HT-29 (cell line): ENCODE data around the gene LGALS7B. TPM values are rescaled to one million over a fixed set of nuclear protein-coding genes. Genes with fewer than 3 reads are reported as not detected.
A peak's percentile ranks its signal among the peaks of the same experiment; 100 is the strongest.
"Not testable (repeated sequence)": the region's sequence is repeated elsewhere in the genome, so short reads cannot be mapped to it uniquely, and the experiment has no call there.

Source experiments
- DNase-seq: peaks from one replicate; pipeline ENCODE4 v3.0.0-alpha.2; 2015; ENCODE audit warnings: low spot score
- total RNA-seq: library from RNA; depleted of rRNA; stranded (reverse); fragments of >200 nt; shearing (Covaris generic); gene quantifications from 2 replicates; pipeline ENCODE4 v1.2.3, GENCODE V29; 2014

Gene LGALS7B
- total RNA-seq, 1 experiment from 2014 or later, result not detected

- DNase-seq, result peak; percentile 74
Measured at GRCh38 chr19:38819231-38819920, 30.4 kb downstream of the LGALS7B start.

DNA sequence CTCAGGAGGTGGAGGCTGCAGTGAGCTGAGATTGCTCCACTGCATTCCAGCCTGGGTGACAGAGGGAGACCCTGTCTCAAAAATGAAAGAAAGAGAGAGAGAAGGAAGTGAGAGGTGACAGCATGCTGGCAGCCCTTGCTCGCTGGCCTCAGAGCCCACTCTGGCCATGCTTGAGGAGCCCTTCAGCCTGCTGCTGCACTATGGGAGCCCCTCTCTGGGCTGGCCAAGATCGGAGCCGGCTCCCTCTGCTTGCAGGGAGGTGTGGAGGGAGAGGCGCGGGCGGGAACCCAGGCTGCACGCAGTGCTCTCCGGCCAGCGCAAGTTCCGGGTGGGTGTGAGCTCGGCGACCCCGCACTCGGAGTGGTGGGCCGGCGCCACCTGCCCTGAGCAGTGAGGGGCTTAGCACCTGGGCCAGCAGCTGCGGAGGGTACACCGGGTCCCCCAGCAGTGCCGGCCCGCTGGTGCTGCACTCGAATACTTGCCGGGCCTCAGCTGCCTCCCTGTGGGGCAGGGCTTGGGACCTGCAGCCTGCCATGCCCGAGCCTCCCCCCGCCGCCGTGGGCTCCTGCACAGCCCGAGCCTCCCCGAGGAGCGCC is 32.3 kb downstream of the LGALS7B start:
- not testable (repeated sequence) for DNase-seq

DNA sequence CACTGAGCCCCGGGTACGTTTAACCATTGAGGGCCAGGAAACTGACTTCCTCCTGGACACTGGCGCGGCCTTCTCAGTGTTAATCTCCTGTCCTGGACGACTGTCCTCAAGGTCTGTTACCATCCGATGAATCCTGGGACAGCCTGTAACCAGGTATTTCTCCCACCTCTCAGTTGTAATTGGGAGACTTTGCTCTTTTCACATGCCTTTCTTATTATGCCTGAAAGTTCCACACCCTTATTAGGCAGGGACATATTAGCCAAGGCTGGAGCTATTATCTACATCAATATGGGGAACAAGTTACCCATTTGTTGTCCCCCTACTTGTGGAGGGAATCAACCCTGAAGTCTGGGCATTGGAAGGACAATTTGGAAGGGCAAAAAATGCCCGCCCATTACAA is 36.9 kb downstream of the LGALS7B start:
- not testable (repeated sequence) for DNase-seq

DNA sequence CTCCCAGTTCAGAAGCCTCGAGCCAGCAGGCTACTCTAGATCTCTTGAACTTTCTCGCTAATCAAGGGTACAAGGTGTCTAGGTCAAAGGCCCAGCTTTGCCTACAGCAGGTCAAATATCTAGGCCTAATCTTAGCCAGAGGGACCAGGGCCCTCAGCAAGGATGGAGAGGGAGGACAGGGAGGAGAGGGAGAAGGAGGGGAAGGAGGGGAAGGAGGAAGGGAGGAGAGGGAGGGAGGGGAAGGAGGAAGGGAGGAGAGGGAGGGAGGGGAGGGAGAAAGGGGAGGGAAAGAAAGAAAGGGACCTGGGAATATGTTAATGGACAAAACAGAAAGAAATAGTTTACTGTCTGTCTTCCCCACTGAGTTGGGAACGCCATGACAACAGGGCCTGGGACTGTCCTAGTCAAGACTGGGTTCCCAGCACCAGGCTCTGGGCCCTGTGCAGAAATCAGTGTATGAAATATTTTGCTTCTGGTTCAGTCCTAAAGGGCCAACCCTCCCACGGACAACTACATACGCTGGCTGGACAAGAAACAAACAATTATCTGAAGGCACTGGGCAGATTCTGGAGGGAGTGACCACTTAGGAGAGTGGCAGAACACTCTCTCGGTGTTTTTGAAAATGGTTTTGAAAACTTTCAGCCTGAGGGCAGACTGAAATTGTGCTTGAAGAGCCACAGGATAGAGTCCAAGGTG is 38.0 kb downstream of the LGALS7B start:
- DNase-seq, result no peak

GRCh38 chr19:38829203-38829602 is 40.2 kb downstream of the LGALS7B start:
- DNase-seq, result not testable (repeated sequence)

DNA sequence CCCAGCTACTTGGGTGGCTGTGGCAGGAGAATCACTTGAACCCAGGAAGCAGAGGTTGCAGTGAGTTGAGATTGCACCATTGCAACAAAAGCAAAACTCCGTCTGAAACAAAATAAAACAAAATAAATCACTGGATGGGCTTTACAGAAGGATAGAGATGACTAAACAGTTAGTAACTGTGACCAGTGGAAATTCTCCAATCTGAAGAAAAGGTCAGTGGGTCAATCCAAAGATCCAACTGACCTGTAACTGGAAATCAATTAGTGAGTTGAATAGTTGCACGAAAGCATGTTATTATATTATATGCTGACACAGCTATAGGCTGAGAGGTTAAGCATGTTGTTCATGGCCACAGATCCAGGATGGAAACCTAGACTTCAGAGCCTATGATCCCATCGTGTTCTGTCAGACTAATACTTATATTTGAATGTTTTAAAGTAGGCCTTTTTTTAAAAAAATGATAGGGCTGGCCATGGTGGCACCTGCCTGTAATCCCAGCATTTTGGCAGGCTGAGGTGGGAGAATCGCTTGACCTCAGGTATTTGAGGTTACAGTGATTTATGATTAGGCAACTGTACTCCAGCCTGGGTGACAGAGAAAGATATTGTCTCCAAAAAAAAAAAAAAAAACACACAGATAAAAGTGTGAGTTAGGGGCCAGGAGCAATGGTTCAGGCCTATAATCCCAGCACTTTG is 41.2 kb downstream of the LGALS7B start:
- no peak for DNase-seq

DNA sequence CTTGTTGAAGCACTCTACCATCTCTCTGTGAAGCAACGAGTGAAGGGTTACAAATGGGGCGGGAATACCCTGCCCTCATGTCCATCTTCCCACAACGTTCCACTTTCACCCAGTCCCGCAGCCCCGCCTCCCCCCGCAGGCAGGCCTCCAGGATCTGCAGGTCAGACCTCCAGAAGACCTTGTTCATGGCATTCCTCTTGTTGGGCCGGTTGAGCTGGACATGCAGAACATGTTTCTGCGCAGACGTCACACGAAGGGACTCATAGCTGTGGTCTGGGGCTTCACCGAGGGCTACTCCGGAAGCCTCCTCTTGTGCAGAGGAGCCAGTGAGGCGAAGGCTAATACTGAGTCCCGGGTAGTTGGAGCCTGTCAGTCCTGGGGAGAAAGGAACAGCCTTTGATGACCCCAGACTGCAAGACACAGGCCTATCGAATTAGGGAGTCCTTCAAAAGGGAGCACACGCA is 42.2 kb downstream of the LGALS7B start:
- peak; percentile 96 for DNase-seq

DNA sequence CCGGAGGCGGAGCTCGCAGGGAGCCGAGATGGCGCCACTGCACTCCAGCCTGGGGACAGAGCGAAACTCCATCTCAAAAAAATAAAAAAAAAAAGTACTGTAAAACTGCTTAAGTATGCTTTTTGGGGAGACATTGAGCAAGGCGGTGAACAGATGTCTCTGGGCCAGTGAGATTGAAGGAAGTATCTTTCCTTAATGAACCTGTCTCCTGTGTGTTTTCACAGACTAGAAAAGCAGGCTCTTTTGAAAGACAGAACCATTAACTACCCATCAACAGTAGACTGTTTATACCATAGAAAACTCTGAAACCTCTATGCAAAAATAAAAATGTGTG is 44.1 kb downstream of the LGALS7B start:
- DNase-seq, result no peak

- no peak for DNase-seq
Measured at GRCh38 chr19:38834104-38834490, 45.1 kb downstream of the LGALS7B start.

DNA sequence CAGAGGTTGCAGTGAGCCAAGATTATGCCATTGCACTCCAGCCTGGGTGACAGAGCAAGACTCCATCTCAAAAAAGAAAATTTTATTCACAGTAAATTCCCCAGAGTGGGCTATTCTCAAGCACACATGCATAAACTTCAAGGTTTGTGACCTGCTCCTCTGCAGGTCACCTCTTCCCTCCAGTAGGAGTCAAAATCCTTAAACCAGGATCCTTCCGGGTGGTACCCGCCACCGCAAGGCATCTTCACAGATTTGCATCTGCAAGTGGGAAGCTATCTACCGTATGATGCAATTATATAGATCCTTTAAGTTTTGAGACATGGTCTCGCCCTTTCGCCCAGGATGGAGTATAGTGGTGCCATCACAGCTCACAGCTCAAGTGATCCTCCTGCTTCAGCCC is 45.6 kb downstream of the LGALS7B start:
- no peak for DNase-seq

DNA sequence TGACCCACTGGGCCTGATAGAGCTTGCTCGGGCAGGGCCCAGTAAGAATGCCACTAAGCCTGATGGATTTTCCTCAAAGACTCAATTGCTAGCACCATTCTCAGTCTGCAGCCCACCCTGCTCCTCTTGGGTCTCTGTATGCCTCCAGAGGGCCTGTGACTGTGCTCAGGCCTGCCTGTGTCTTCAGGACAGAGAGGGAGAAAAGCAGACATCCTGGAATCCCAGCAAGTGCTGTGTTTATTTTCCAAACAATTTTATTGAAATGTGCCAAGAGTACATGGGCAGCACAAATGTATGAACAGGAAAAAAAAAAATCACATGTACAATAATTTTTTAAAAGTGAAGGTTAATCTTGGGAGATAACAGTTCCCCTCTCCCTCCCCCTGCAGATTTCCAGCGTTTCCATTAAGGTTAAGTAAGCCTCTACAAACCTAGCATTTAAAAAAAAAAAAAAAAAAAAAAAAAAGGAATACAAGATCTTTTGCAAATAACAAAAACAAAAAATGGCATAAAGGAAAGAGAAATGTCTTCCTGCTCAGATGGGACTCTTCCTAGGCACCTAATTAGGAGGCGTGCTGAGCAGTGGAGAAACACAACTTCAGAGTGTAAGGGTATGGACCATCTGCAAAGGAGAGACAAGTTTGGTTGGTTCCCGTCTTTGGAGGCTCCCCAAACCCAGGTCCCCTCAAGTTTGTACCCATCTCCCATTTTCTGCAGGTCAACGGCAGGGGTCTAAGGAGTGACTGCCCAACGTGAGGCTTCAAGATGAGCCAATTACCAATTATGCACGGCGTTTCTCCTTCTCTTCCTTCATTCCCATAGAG is 47.4 kb downstream of the LGALS7B start:
- DNase-seq, result no peak

- DNase-seq, result no peak
Measured at GRCh38 chr19:38836983-38837626, 48.1 kb downstream of the LGALS7B start.

GRCh38 chr19:38837656-38838121 is 48.7 kb downstream of the LGALS7B start:
- DNase-seq, result no peak

- no peak for DNase-seq
Measured at GRCh38 chr19:38838208-38838985, 49.4 kb downstream of the LGALS7B start.

- no peak for DNase-seq
Measured at GRCh38 chr19:38838986-38839761, 50.2 kb downstream of the LGALS7B start.

GRCh38 chr19:38839816-38840582 is 51.0 kb downstream of the LGALS7B start:
- no peak for DNase-seq

DNA sequence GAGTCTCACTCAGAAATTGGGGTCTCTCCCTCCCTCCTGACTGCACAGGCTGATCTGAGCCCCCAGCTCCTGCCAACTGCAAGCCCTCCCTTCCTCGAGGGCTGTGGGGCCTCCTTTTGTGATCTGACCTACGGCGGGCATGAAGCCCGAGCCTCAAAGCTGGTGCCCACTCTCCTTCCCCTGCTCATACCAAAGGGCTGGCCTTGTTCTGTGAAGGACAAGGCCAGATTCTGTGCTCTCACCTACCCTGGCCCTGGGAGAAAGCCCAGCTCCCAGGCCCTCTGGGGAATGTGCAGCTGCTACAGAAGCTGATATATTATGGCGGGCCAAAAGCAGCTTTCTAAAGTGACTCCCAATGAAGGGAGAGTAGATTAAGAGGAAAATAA is 51.6 kb downstream of the LGALS7B start:
- no peak for DNase-seq
